Right atrium auricular region (tissue), 2 donors: ENCODE measurements around the gene LRRC27. TPM values are rescaled to one million over a fixed set of nuclear protein-coding genes. Genes with fewer than 3 reads are reported as not detected.

Source experiments
- DNase-seq: peaks from one replicate; pipeline ENCODE4 v3.0.0-alpha.2; 2019; ENCODE audit warnings: low spot score
- H3K27ac ChIP-seq, 2 donors: fragments of 200-600 bp; sonication (generic); 1 replicate in 1 of 2; 2 replicates in 1 of 2; pipeline ENCODE4 v1.5.1; 2016 to 2019
- H3K27me3 ChIP-seq, 2 donors: fragments of 200-600 bp; sonication (generic); one replicate each; pipeline versions ENCODE4 v1.5.1 to v1.6.0; 2017 to 2019
- H3K36me3 ChIP-seq: fragments of 200-600 bp; sonication (generic); one replicate; pipeline ENCODE4 v1.5.1; 2016
- H3K4me1 ChIP-seq, 2 donors: fragments of 200-600 bp; sonication (generic); one replicate each; pipeline versions ENCODE4 v1.5.1 to v1.6.0; 2017 to 2019
- H3K4me3 ChIP-seq, 2 donors: fragments of 200-600 bp; sonication (generic); 1 replicate in 1 of 2; 2 replicates in 1 of 2; pipeline ENCODE4 v1.5.1; 2017 to 2019; ENCODE audit warnings: mild to moderate bottlenecking in 1 of 2, moderate library complexity in 1 of 2
- H3K9me3 ChIP-seq, 2 donors: fragments of 200-600 bp; sonication (generic); one replicate each; pipeline ENCODE4 v1.5.1; 2019
- total RNA-seq, 2 donors: library from RNA; depleted of rRNA; stranded (reverse); fragments of >200 nt; gene quantifications; one replicate each; pipeline ENCODE4 v1.1.0, GENCODE V29; 2016
- TF ChIP-seq, protein P1 (sequence below), 2 donors: fragments of 200-600 bp; sonication (generic); IDR thresholded peaks; one replicate each; pipeline ENCODE4 v1.5.1; 2019; ENCODE audit warnings: antibody characterized with exemption in 2 of 2

Gene LRRC27
- total RNA-seq, 2 donors from 2014 or later: 2.6 to 4.6 TPM

DNA sequence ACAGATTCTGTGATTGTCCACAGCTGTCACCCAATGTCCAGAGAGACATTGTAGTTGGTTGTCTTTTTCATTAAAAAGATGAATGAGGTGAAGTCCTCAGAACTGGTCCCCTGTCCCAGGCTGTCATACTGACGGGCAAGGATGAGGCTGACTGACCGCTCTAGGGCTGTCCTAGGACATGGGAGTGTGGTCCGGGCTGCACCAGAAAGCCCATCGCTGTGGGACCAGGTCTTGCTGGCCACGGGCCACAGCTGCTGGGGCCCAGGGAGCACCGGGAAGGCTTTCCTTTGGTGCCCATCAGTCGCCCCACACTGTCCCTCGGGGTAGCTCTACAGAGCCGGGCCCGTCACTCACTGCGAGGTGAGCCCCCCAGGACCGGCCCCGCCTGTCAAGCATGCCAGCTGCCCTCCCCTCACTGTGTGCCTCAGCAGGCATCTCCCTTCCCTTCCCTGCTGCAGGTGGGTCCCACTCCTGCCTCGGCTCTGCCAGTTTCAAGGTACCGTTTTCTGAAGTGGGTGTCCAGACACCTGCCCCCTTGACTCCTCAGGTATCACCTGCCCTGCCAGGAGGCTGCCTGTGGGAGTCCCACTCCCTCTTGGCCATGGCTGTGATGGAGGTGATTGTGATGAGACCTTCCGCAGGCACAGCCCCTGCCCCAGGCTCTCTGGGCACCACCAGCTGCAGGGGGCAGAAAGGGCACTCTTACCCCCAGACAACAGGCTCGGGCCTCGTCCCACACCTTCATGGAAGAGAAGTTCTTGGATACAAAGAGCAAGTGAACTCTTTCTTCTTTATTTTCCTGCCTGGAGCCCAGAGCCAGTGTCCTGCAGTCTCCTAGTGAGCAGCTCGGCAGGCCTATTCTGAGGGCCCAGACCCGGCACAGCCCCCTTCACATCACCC, 21.7 kb downstream of the LRRC27 start:
- Histone ChIP-seq H3K4me3 (no peak overlapping the region), H3K4me1 (no peaks in the 10 kb centered on the region), H3K27me3 (no peaks in the 10 kb centered on the region), H3K36me3 (no peaks in the 10 kb centered on the region), H3K27ac (no peak overlapping the region), H3K9me3 (no peaks in the 10 kb centered on the region)
- DNase-seq: no peak
- TF ChIP-seq, protein P1, sequence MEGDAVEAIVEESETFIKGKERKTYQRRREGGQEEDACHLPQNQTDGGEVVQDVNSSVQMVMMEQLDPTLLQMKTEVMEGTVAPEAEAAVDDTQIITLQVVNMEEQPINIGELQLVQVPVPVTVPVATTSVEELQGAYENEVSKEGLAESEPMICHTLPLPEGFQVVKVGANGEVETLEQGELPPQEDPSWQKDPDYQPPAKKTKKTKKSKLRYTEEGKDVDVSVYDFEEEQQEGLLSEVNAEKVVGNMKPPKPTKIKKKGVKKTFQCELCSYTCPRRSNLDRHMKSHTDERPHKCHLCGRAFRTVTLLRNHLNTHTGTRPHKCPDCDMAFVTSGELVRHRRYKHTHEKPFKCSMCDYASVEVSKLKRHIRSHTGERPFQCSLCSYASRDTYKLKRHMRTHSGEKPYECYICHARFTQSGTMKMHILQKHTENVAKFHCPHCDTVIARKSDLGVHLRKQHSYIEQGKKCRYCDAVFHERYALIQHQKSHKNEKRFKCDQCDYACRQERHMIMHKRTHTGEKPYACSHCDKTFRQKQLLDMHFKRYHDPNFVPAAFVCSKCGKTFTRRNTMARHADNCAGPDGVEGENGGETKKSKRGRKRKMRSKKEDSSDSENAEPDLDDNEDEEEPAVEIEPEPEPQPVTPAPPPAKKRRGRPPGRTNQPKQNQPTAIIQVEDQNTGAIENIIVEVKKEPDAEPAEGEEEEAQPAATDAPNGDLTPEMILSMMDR (IDR thresholded peaks at IDR 0.05): no peak

DNA sequence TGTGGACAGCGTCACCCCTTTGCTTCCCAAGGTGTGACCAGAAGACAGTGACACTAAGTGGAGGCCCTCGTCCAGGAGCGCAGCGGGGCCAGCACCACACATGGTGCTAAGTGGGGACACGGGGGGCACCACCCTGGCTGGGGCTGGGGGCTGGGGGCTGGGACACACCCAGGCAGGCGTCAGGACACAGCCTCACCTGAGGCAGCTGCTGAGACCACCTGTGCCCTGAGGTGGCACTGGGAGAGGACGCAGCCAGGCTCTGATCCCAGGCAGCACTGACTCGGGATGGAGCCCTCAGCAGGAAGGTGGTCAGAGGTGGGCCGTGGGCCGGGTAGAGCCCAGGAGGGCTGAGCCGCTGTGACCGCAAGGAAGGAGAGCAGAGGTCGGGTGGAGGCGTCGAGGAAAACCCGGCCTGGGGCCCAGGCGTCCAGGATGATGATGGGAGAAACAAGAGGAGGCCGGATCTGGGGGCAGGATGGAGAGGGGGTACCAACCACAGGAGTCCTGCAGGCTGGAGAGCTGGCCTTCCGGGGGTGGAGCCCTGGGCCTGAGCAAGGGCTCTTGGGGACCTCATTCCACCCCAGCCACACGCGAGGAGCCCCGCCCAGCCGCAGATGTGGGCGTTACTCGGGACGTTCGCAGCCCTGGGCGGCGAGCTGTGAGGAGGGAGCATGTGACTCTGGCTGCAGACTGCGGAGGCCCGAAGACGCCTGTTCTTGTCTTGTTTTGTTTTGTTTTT, 22.5 kb downstream of the LRRC27 start:
- Histone ChIP-seq H3K36me3 (no peaks in the 10 kb centered on the region), H3K4me1 (no peaks in the 10 kb centered on the region), H3K27me3 (no peaks in the 10 kb centered on the region), H3K27ac (no peak overlapping the region), H3K4me3 (no peak overlapping the region), H3K9me3 (no peaks in the 10 kb centered on the region)
- TF ChIP-seq, protein P1 (IDR thresholded peaks at IDR 0.05): no peak
- DNase-seq: no peak

DNA sequence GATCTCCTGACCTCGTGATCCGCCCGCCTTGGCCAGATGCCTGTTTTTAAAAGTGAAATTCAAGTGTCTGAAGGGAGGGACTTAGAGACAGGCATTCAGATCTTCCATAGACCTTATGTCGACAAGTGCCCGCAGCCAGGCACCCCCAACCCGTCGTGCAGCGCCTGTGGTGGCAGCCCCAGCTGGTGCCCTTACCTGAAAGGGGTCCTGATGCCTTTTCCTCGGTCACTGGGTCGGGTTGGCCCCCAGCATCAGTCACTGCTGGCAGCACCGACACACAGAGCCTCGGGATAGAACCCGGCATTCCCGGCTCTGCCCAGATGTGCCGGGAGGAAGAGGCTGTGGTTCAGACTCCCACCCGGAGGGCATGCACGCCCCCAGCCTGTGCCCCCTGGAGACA, 23.3 kb downstream of the LRRC27 start:
- TF ChIP-seq, protein P1 (IDR thresholded peaks at IDR 0.05): no peak
- no peak for DNase-seq

DNA sequence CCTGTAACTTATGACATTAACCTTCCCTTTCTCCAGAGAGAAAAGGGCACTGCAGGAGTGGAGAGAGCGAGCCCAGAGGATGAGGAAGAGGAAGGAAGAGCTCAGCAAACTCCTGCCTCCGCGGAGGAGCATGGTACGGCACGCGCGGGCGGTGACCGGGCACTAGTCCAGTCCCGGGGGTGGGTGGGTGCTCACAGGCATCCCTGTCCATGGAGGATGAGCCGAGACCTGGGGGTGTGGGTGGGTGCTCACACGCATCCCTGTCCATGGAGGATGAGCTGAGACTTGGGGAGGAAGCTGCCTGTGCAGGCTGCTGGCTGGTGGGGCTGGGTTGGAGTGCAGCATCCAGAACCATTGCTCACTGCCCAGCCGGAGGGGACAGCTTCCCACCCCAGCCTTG, 23.8 kb downstream of the LRRC27 start:
- H3K36me3 ChIP-seq: no peaks in the 10 kb centered on the region
- TF ChIP-seq, protein P1 (IDR thresholded peaks at IDR 0.05): no peak
- DNase-seq: no peak
- no peak overlapping the region for H3K4me3 ChIP-seq
- no peaks in the 10 kb centered on the region for H3K27me3 ChIP-seq
- H3K4me1 ChIP-seq: no peaks in the 10 kb centered on the region
- no peaks in the 10 kb centered on the region for H3K9me3 ChIP-seq
- no peak overlapping the region for H3K27ac ChIP-seq

More for the DNA sequence above, 23.3 kb downstream of the LRRC27 start:
- Histone ChIP-seq H3K4me1 (no peaks in the 10 kb centered on the region), H3K27me3 (no peaks in the 10 kb centered on the region), H3K4me3 (no peak overlapping the region), H3K27ac (no peak overlapping the region), H3K9me3 (no peaks in the 10 kb centered on the region), H3K36me3 (no peaks in the 10 kb centered on the region)

DNA sequence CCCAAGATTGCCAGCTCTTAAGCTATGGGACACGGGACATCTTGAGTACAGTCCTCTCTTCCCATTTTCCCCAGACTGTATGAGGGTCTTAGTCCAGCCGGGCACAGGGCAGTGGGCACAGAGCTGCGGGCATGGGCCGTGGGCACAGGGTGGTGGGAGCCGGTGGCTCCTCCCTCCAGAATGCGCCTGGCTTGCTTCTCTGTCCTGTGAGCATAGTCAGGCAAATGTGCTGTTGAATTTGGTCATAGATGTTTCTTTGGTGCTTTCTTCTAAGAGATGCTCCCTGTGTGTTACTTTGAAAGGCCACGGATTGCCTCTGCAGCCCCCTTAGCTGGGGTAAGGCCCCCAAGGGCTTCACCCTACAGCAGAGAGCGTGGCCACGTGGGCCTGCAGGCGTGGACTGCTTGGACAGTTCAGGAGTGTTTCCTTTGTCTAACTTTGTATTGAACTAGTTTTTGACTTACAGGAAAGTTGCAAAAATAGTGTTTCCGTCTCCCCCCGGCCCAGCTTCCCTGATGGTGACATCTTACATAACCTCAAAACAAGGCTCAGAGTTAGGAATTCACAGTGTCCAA, 24.7 kb downstream of the LRRC27 start:
- TF ChIP-seq, protein P1 (IDR thresholded peaks at IDR 0.05): no peak
- H3K9me3 ChIP-seq: no peaks in the 10 kb centered on the region
- H3K27ac ChIP-seq: no peak overlapping the region
- H3K36me3 ChIP-seq: no peaks in the 10 kb centered on the region
- H3K4me3 ChIP-seq: no peak overlapping the region
- H3K27me3 ChIP-seq: no peaks in the 10 kb centered on the region
- DNase-seq: no peak
- H3K4me1 ChIP-seq: no peaks in the 10 kb centered on the region
